ENCODE data around the gene RASSF1. TPM values are rescaled to one million over a fixed set of nuclear protein-coding genes. Genes with fewer than 3 reads are reported as not detected.

Gene RASSF1
- total RNA-seq, 1 donor from 2014 or later: 11.4 TPM

- no peak for TF ChIP-seq CTCF (IDR thresholded peaks at IDR 0.05; ENCODE audit: borderline replicate concordance)
- H3K4me1 ChIP-seq: peaks cover 47% of the 10 kb centered on the region
- H3K27ac ChIP-seq (replicated peaks): no peak overlapping the region
- H3K36me3 ChIP-seq: peaks cover 8% of the 10 kb centered on the region
- DNase-seq: peak; percentile 16
- intact Hi-C loops (cut with micrococcal nuclease): no loop called here
- H3K4me3 ChIP-seq: no peak overlapping the region
- H3K9me3 ChIP-seq (replicated peaks): no peaks in the 10 kb centered on the region
- H3K27me3 ChIP-seq (ENCODE audit: low read depth): no peaks in the 10 kb centered on the region
Observed at GRCh38 chr3:50294492-50295403, 45.9 kb downstream of the RASSF1 start.

GRCh38 chr3:50294089-50294488, 46.5 kb downstream of the RASSF1 start:
- H3K36me3 ChIP-seq: peaks cover 15% of the 10 kb centered on the region
- peaks cover 45% of the 10 kb centered on the region for H3K4me1 ChIP-seq
- H3K9me3 ChIP-seq (replicated peaks): no peaks in the 10 kb centered on the region
- no peak for TF ChIP-seq CTCF (IDR thresholded peaks at IDR 0.05; ENCODE audit: borderline replicate concordance)
- no peak overlapping the region for H3K4me3 ChIP-seq
- H3K27me3 ChIP-seq (ENCODE audit: low read depth): no peaks in the 10 kb centered on the region
- no peak for DNase-seq
- no peak overlapping the region for H3K27ac ChIP-seq (replicated peaks)
- intact Hi-C loops (cut with micrococcal nuclease): no loop called here

- intact Hi-C loops (cut with micrococcal nuclease): no loop called here
- Histone ChIP-seq H3K27ac (replicated peaks) (peak overlapping the region; percentile 93), H3K4me3 (peak overlapping the region; percentile 95), H3K4me1 (peaks cover 37% of the 10 kb centered on the region), H3K36me3 (peaks cover 23% of the 10 kb centered on the region), H3K9me3 (replicated peaks) (no peaks in the 10 kb centered on the region), H3K27me3 (ENCODE audit: low read depth) (no peaks in the 10 kb centered on the region)
- no peak for TF ChIP-seq CTCF (IDR thresholded peaks at IDR 0.05; ENCODE audit: borderline replicate concordance)
- peak; percentile 18 for DNase-seq
Observed at GRCh38 chr3:50293079-50293801, 47.4 kb downstream of the RASSF1 start.

- peak within 1 kb of the TSS; percentile 93 for H3K27ac ChIP-seq (replicated peaks)
- DNase-seq: peak; percentile 97
- no peaks in the 10 kb centered on the region for H3K27me3 ChIP-seq (ENCODE audit: low read depth)
- H3K36me3 ChIP-seq: peaks cover 29% of the 10 kb centered on the region
- H3K9me3 ChIP-seq (replicated peaks): no peaks in the 10 kb centered on the region
- intact Hi-C loops (cut with micrococcal nuclease): no loop called here
- peaks cover 40% of the 10 kb centered on the region for H3K4me1 ChIP-seq
- TF ChIP-seq CTCF (IDR thresholded peaks at IDR 0.05; ENCODE audit: borderline replicate concordance): no peak
- peak within 1 kb of the TSS; percentile 95 for H3K4me3 ChIP-seq
Observed at GRCh38 chr3:50292159-50293078, 48.2 kb downstream of the RASSF1 start, which contains the start of gene IFRD2. Gene IFRD2, minus strand, starts transcription at chr3:50292429. Its CDS starts 155 bp downstream, at chr3:50292274.

- peak; percentile 14 for DNase-seq
- H3K27ac ChIP-seq (replicated peaks): peak overlapping the region; percentile 93
- H3K4me3 ChIP-seq: no peak overlapping the region
- intact Hi-C loops (cut with micrococcal nuclease): no loop called here
- H3K4me1 ChIP-seq: peaks cover 62% of the 10 kb centered on the region
- no peaks in the 10 kb centered on the region for H3K27me3 ChIP-seq (ENCODE audit: low read depth)
- H3K9me3 ChIP-seq (replicated peaks): no peaks in the 10 kb centered on the region
- peaks cover 29% of the 10 kb centered on the region for H3K36me3 ChIP-seq
- TF ChIP-seq CTCF (IDR thresholded peaks at IDR 0.05; ENCODE audit: borderline replicate concordance): no peak
Observed at GRCh38 chr3:50290161-50290641, 50.4 kb downstream of the RASSF1 start.
